HepG2 (cell line): ENCODE measurements around the gene ANO6. TPM values are rescaled to one million over a fixed set of nuclear protein-coding genes. Genes with fewer than 3 reads are reported as not detected.
A peak's percentile ranks its signal among the peaks of the same experiment; 100 is the strongest.

ENCODE experiments used
- ATAC-seq: fragments of 200-7000 bp; cut with Tn5 transposase; 3 replicates; pipeline ENCODE4 v1.9.1; 2020; ENCODE audit warnings: mild to moderate bottlenecking, moderate library complexity
- BruUV-seq: library from RNA; stranded (reverse); fragments of 400-500 nt; replicated peaks from 2 replicates; lab custom pipeline; 2021; lab: Mats Ljungman, UMichigan
- CTCF ChIA-PET: fragments of 300-600 bp; formaldehyde crosslinking; extraction: SDS; loops from one replicate; lab custom pipeline; 2021; ENCODE audit warnings: low total read pairs, inconsistent platforms, low intra/inter-chr PET ratio; lab: Yijun Ruan, JAX
- POLR2A ChIA-PET: fragments of 350-600 bp; sonication (Branson Sonifier 250); formaldehyde crosslinking; loops from one replicate; lab custom pipeline; 2020; ENCODE audit warnings: antibody characterized with exemption, inconsistent platforms; lab: Yijun Ruan, JAX
- DNase-seq: peaks from one replicate; pipeline ENCODE4 v3.0.0-alpha.2; 2015; ENCODE audit warnings: low spot score
- FAIRE-seq: peaks from 3 replicates; lab custom pipeline; 2011; peaks lifted over from hg19 to GRCh38; lab: Jason Lieb, UNC
- H2AFZ ChIP-seq: one replicate; pipeline ENCODE4 v1.6.1; 2011; ENCODE audit warnings: low read length, inconsistent platforms
- H3K27ac ChIP-seq: fragments of 300-600 bp; 3 replicates; pipeline ENCODE4 v1.8.0; 2011; ENCODE audit warnings: mixed run types, mild to moderate bottlenecking, mixed read lengths, low read length, inconsistent platforms; ENCODE audit not compliant: insufficient read depth; ENCODE audit errors: extremely low read length
- H3K27me3 ChIP-seq, 2 experiments: fragments of 200-600 bp in 1 of 2; 2 replicates in 1 of 2; 3 replicates in 1 of 2; pipeline versions ENCODE4 v1.6.0 to v1.8.0; 2011; ENCODE audit warnings: low read length in 2 of 2, mild to moderate bottlenecking in 2 of 2, moderate library complexity in 2 of 2, inconsistent platforms in 1 of 2; ENCODE audit not compliant: insufficient read depth in 2 of 2, control insufficient read depth in 1 of 2
- H3K36me3 ChIP-seq, 2 experiments: fragments of 200-600 bp in 1 of 2; replicated peaks in 1 of 2; 2 replicates in 1 of 2; 3 replicates in 1 of 2; pipeline versions ENCODE4 v1.5.1 to v1.8.0; 2011; ENCODE audit warnings: low read length in 2 of 2, inconsistent platforms in 1 of 2; ENCODE audit not compliant: insufficient read depth in 2 of 2, control insufficient read depth in 1 of 2
- H3K4me1 ChIP-seq: 2 replicates; pipeline ENCODE4 v1.5.1; 2012; ENCODE audit warnings: low read length, inconsistent platforms; ENCODE audit not compliant: insufficient read depth
- H3K4me2 ChIP-seq: 2 replicates; pipeline ENCODE4 v1.6.0; 2011; ENCODE audit warnings: low read depth, low read length, inconsistent platforms
- H3K4me3 ChIP-seq, 3 experiments: fragments of 200-600 bp in 1 of 3; sonication (generic), shearing (Covaris generic) in 1 of 3; replicated peaks in 1 of 3; 2 replicates each; pipeline ENCODE4 v1.5.1; 2011 to 2016; ENCODE audit warnings: low read length in 3 of 3, inconsistent platforms in 2 of 3, low read depth in 2 of 3, mild to moderate bottlenecking in 2 of 3, control low read depth in 1 of 3, mixed read lengths in 1 of 3; ENCODE audit not compliant: insufficient read depth in 1 of 3
- H3K79me2 ChIP-seq: one replicate; pipeline ENCODE4 v1.6.1; 2011; ENCODE audit warnings: low read length, inconsistent platforms; ENCODE audit not compliant: insufficient read depth
- H3K9ac ChIP-seq: 2 replicates; pipeline ENCODE4 v1.6.0; 2011; ENCODE audit warnings: mild to moderate bottlenecking, low read depth, low read length, inconsistent platforms; ENCODE audit not compliant: insufficient read depth
- H3K9me3 ChIP-seq: 2 replicates; pipeline ENCODE4 v1.5.1; 2012; ENCODE audit warnings: mild to moderate bottlenecking, low read length
- H4K20me1 ChIP-seq: 2 replicates; pipeline ENCODE4 v1.6.0; 2011; ENCODE audit warnings: inconsistent platforms, mild to moderate bottlenecking, low read length, moderate library complexity; ENCODE audit not compliant: insufficient read depth
- ATF7 ChIP-seq, 2 experiments: fragments of 450-650 bp in 1 of 2; sonication (generic) in 1 of 2; formaldehyde crosslinking in 1 of 2; IDR thresholded peaks; 2 replicates each; pipeline versions ENCODE4 v1.4.0 to v1.6.1; 2016 to 2020; ENCODE audit warnings: antibody characterized with exemption in 1 of 2, mild to moderate bottlenecking in 1 of 2, missing genetic modification reagents in 1 of 2
- CEBPB ChIP-seq: IDR thresholded peaks from 2 replicates; pipeline ENCODE4 v1.6.1; 2011; ENCODE audit warnings: low read depth, low read length, improper control_type of control experiment, borderline replicate concordance
- HDAC1 ChIP-seq: sonication (generic); formaldehyde crosslinking; IDR thresholded peaks from 2 replicates; pipeline ENCODE4 v1.5.1; 2020; ENCODE audit warnings: mild to moderate bottlenecking, missing genetic modification reagents
- NBN ChIP-seq: fragments of 450-650 bp; conservative IDR thresholded peaks from 2 replicates; pipeline ENCODE4 v1.6.1; 2017
- RELA ChIP-seq: sonication (generic); formaldehyde crosslinking; IDR thresholded peaks from 2 replicates; pipeline ENCODE4 v1.4.0; 2020; ENCODE audit warnings: missing genetic modification reagents
- ZBTB37 ChIP-seq: sonication (generic); formaldehyde crosslinking; IDR thresholded peaks from 2 replicates; pipeline ENCODE4 v1.4.0; 2020; ENCODE audit warnings: mild to moderate bottlenecking, missing genetic modification reagents
- ZNF446 ChIP-seq: sonication (generic); formaldehyde crosslinking; IDR thresholded peaks from 2 replicates; pipeline ENCODE4 v1.5.0; 2020; ENCODE audit warnings: mild to moderate bottlenecking, missing genetic modification reagents
- ZNF724P ChIP-seq: sonication (generic); formaldehyde crosslinking; IDR thresholded peaks from 2 replicates; pipeline ENCODE4 v1.8.0; 2022; ENCODE audit warnings: missing genetic modification reagents, borderline replicate concordance
- WGBS: methylation state at CpG from one replicate; pipeline ENCODE4 v1.1.6; 2017; ENCODE audit warnings: low lambda C conversion rate; 5-methylcytosine and 5-hydroxymethylcytosine counted together
- in situ Hi-C: cut with HindIII; loops from 2 replicates; pipeline ENCODE4 v1.10.0; 2017; ENCODE audit warnings: low pct_unique_long_range_greater_than_20kb; ENCODE audit not compliant: extremely low pct_ligation_motif_present
- intact Hi-C: fragments of 100-400 bp; cut with micrococcal nuclease; formaldehyde crosslinking; loops from one replicate; pipeline ENCODE4 v1.10.0; 2022; ENCODE audit not compliant: unreplicated experiment
- polyA plus RNA-seq, 8 experiments: library from polyadenylated mRNA; depleted of rRNA in 3 of 8; stranded (reverse) in 7 of 8; unstranded in 1 of 8; fragments of >200 nt; fragmentation: Illumina TruSeq in 4 of 8; extraction: Trizol in 4 of 8; gene quantifications; 2 replicates each; pipeline versions ENCODE4 v1.2.1 to v1.2.3, GENCODE V29; 2011 to 2016; ENCODE audit warnings: low read depth in 4 of 8, missing spikeins in 1 of 8, mixed read lengths in 1 of 8; ENCODE audit not compliant: insufficient read depth in 1 of 8
- total RNA-seq, 5 experiments: library from RNA; depleted of rRNA; stranded (reverse); fragments of >200 nt; fragmentation: Illumina TruSeq; extraction: Trizol; gene quantifications; 2 replicates each; pipeline ENCODE4 v1.2.3, GENCODE V29; 2016; ENCODE audit warnings: low read depth in 1 of 5

Gene ANO6
- total and polyA plus RNA-seq, 2 of the 13 experiments (the other 11 are each of a cell fraction or from before 2014, with no cell fraction given), result 37.8 to 57.1 TPM

- no peak overlapping the region for H3K4me2 ChIP-seq
- in situ Hi-C loops, result no loop called here
- WGBS, result 87% methylated on average over 1 of the region's 1 CpG
- TF ChIP-seq CEBPB, result 0 out of 2 replicates have a peak, but pooled peaks have one; percentile 37
- no peak for TF ChIP-seq RELA (CRISPR knock-in tag)
- no peak for TF ChIP-seq NBN
- TF ChIP-seq ZBTB37 (CRISPR knock-in tag), result no peak
- TF ChIP-seq ATF7 (IDR thresholded peaks at IDR 0.05), result 0 out of 2 replicates have a peak, but pooled peaks have one; percentile 16
- no peak for TF ChIP-seq ATF7 (CRISPR knock-in tag; IDR thresholded peaks at IDR 0.05)
- TF ChIP-seq HDAC1, result no peak
- no peak for TF ChIP-seq ZNF446
- TF ChIP-seq ZNF724P (CRISPR knock-in tag), result no peak
- no TSS peak for BruUV-seq
- H3K79me2 ChIP-seq, result peaks cover 7% of the 10 kb centered on the region
- DNase-seq (no peak), FAIRE-seq (no peak), ATAC-seq (no peak)
- no peak overlapping the region for H2AFZ ChIP-seq
- intact Hi-C loops, result no loop called here
- no peaks in the 10 kb centered on the region for H4K20me1 ChIP-seq
- peaks cover 46% of the 10 kb centered on the region for H3K4me1 ChIP-seq
- no peaks in the 10 kb centered on the region for H3K27me3 ChIP-seq
- H3K27ac ChIP-seq, result no peak overlapping the region
- no peak overlapping the region for H3K9ac ChIP-seq
- POLR2A ChIA-PET, result interaction anchor here (0.8 kb wide), 1 partner anchor 18 kb away, joined by 3 read pairs; no protein-coding TSS in a partner anchor
- H3K9me3 ChIP-seq, result no peaks in the 10 kb centered on the region
- H3K4me3 ChIP-seq, result no peak overlapping the region
- peaks cover 2 to 3% of the 10 kb centered on the region in 2 experiments; a peak in 2 of 5 replicates for H3K36me3 ChIP-seq
- CTCF ChIA-PET, result no interaction called here
Measured at GRCh38 chr12:45278447-45278846, 62.6 kb downstream of the ANO6 start.
